Spinal cord (tissue), 10 donors: ENCODE data around the gene ACACA. TPM values are rescaled to one million over a fixed set of nuclear protein-coding genes. Genes with fewer than 3 reads are reported as not detected.

Experiments used
- DNase-seq, 6 donors: peaks; one replicate each; pipeline versions ENCODE4 v3.0.0 to v3.0.0-alpha.2; 2013 to 2015; ENCODE audit warnings: low spot score in 6 of 6, low read depth in 4 of 6
- H3K27ac ChIP-seq: one replicate; pipeline ENCODE4 v1.5.1; 2013; ENCODE audit warnings: low read depth, low read length, control low read depth
- H3K27me3 ChIP-seq: one replicate; pipeline ENCODE4 v1.6.1; 2013; ENCODE audit warnings: low read length; ENCODE audit not compliant: control insufficient read depth, insufficient read depth
- H3K36me3 ChIP-seq: one replicate; pipeline ENCODE4 v1.6.1; 2013; ENCODE audit warnings: low read length; ENCODE audit not compliant: control insufficient read depth, insufficient read depth
- H3K4me1 ChIP-seq: one replicate; pipeline ENCODE4 v1.6.1; 2013; ENCODE audit warnings: low read length; ENCODE audit not compliant: control insufficient read depth, insufficient read depth
- H3K4me3 ChIP-seq: one replicate; pipeline ENCODE4 v1.5.1; 2013; ENCODE audit warnings: low read depth, low read length, control low read depth
- H3K9me3 ChIP-seq: one replicate; pipeline ENCODE4 v1.6.1; 2013; ENCODE audit warnings: low read length; ENCODE audit not compliant: control insufficient read depth, insufficient read depth
- WGBS: methylation state at CpG from one replicate; pipeline ENCODE4 v1.1.5; 2013; ENCODE audit warnings: missing lambda C conversion rate; ENCODE audit not compliant: insufficient coverage; 5-methylcytosine and 5-hydroxymethylcytosine counted together
- polyA plus RNA-seq, 2 donors: library from polyadenylated mRNA; unstranded; fragments of 120-200 nt; gene quantifications; one replicate each; pipeline ENCODE4 v1.2.1, GENCODE V29; 2013; ENCODE audit not compliant: insufficient read length in 2 of 2
- total RNA-seq, 2 donors: library from RNA; depleted of rRNA in 1 of 2; stranded (reverse); fragments of 120-200 nt in 1 of 2; fragments of >200 nt in 1 of 2; gene quantifications; one replicate each; pipeline versions ENCODE4 v1.2.3 to v1.2.4, GENCODE V29; 2013 to 2014
- donor health status: healthy.

ACACA gene
- total and polyA plus RNA-seq, 4 donors: 62.3 to 94.4 (median 80.5) TPM

DNA sequence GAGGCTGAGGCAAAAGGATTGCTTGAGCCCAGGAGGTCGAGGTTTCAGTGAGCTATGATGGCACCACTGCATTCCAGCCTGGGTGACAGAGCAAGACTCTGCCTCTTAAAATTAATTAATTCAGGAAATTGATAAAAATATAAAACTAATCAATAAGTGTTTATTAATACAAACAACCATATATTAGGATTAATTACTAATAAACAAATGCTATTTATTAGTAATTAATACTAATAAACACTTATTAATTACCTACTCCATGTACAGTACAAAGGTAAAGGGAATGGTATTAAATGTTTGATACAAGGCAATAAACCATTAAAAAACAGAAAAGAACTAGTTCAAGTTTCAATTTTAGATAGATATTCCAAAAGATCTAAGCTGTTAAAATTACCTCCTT, 150.0 kb downstream of the ACACA start:
- H3K27me3 ChIP-seq: no peaks in the 10 kb centered on the region
- no peak for DNase-seq
- 100% methylated on average over 1 of the region's 1 CpG for WGBS
- no peak overlapping the region for H3K4me3 ChIP-seq
- H3K4me1 ChIP-seq: no peaks in the 10 kb centered on the region
- H3K9me3 ChIP-seq: no peaks in the 10 kb centered on the region
- H3K36me3 ChIP-seq: peaks cover 5% of the 10 kb centered on the region
- H3K27ac ChIP-seq: no peak overlapping the region

DNA sequence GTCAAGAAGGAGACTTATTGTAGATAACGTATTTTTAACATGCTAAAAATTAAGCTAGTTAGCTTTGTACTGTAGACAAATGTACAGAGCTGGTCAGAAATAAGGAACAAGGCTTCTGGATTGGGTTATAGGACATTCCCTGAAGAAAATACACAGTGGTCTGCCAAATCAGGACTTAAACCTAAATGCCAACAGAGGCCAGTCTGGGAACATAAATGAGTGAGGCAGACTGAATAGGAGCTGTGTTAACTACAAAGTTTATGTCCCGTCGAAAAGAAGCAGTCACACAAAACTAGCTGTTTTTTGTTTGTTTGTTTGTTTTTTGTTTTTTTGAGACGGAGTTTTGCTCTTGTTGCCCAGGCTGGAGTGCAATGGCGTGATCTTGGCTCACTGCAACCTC, 151.2 kb downstream of the ACACA start:
- peak in 2 of 6 donors; percentile 21 to 24 for DNase-seq
- H3K9me3 ChIP-seq: no peaks in the 10 kb centered on the region
- H3K27ac ChIP-seq: no peak overlapping the region
- H3K4me1 ChIP-seq: no peaks in the 10 kb centered on the region
- WGBS: 40% methylated on average over 5 of the region's 5 CpGs
- no peak overlapping the region for H3K4me3 ChIP-seq
- peaks cover 12% of the 10 kb centered on the region for H3K36me3 ChIP-seq
- H3K27me3 ChIP-seq: no peaks in the 10 kb centered on the region

DNA sequence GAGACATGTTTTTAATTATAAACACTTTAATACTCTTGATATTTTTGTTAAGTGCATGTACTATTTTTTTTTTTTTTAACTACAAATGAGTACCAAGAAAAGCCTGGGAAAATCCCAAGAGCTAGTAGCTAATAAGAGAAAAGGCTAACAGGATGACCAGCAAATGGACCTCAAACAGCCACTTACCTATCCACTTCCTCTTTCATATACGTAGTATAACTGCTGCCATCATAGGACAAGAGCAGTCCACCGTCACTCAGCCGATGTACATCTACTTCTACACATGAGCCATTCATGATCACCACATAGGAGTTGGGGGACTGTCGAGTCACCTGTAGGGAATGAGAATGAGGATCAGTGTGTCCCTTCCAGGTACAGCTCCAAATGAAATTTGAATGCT, 158.8 kb downstream of the ACACA start:
- no peak overlapping the region for H3K27ac ChIP-seq
- peaks cover 30% of the 10 kb centered on the region for H3K36me3 ChIP-seq
- H3K4me3 ChIP-seq: no peak overlapping the region
- no peaks in the 10 kb centered on the region for H3K27me3 ChIP-seq
- DNase-seq: no peak
- 80% methylated on average over 1 of the region's 4 CpGs for WGBS
- no peaks in the 10 kb centered on the region for H3K4me1 ChIP-seq
- no peaks in the 10 kb centered on the region for H3K9me3 ChIP-seq

DNA sequence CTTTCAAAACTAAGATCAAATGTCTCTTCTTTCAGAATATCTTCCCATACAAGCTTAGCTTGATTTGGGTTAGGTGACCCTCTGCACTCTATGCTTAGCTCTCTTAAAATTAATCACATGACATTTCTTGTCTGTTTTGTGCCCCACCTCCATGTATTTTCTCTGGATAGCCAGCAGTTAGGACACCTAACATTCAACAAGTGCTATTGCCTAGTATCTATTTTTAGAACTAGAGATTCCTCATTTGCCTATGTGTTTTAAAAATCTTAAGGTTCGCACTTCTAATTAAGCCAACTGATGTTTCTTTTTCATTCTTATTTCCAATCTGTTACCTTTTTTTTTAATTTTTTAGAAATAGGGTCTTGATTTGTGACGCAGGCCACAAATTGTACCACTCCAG, 160.6 kb downstream of the ACACA start:
- Histone ChIP-seq H3K4me3 (no peak overlapping the region), H3K4me1 (no peaks in the 10 kb centered on the region), H3K9me3 (no peaks in the 10 kb centered on the region), H3K27me3 (no peaks in the 10 kb centered on the region), H3K36me3 (peaks cover 35% of the 10 kb centered on the region), H3K27ac (no peak overlapping the region)
- WGBS: 90% methylated on average over 1 of the region's 2 CpGs
- DNase-seq: no peak

DNA sequence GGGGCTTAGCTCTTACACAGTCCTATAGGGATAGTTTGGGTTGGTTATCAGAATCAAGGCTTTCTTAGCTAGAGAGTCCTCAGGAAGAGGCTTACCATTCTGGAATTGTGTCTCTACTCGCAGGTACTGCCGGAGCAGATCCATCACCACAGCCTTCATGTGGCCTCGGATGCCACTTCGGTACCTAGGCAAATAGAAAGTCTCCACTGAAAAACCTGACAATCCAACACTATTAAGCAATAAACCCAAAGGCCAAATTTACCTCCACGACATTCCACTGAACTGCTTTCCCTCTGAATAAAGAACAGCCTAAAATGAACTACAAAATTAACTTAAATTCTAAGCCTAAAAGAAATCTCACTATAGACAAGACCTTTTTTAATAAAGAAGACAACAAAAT, 166.3 kb downstream of the ACACA start:
- no peak for DNase-seq

DNA sequence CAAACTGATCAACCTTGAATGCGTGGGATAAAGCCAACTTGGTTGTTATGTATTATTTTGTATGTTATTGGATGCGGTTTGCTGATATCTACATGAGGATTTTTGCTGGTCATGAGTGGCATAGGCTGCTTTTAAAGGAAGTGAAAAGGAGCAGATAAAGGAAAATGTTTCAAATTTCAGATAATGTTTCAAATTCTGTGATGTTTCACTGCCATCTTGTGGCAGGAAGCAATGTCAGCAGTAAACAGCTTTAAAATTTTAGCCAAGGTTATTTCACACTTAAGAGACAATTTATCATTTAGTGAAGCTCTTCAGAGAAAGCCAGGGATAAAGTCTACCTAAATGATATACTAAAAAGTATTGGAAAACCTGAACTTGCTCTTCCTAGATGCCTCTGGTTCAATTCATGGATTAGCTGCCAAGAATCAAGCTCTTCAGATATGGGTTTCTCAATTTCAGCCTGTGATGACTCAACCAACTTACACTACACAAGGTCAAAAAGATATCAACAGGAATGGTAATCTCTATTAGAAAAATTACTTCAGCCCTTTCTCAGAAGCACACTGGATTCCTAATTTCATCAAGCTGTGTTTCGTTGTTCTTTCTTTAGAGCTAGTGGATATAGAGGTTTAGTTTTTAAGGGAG, 166.8 kb downstream of the ACACA start:
- Histone ChIP-seq H3K36me3 (peaks cover 28% of the 10 kb centered on the region), H3K27ac (no peak overlapping the region), H3K27me3 (no peaks in the 10 kb centered on the region), H3K4me3 (no peak overlapping the region), H3K4me1 (no peaks in the 10 kb centered on the region), H3K9me3 (no peaks in the 10 kb centered on the region)
- WGBS: 100% methylated on average over 1 of the region's 3 CpGs
- DNase-seq: peak in 3 of 6 donors; percentile 39 to 87 (median 59)

More for the DNA sequence above, 166.3 kb downstream of the ACACA start:
- 98% methylated on average over 4 of the region's 5 CpGs for WGBS
- H3K4me1 ChIP-seq: no peaks in the 10 kb centered on the region
- H3K36me3 ChIP-seq: peaks cover 30% of the 10 kb centered on the region
- H3K9me3 ChIP-seq: no peaks in the 10 kb centered on the region
- no peak overlapping the region for H3K27ac ChIP-seq
- no peak overlapping the region for H3K4me3 ChIP-seq
- H3K27me3 ChIP-seq: no peaks in the 10 kb centered on the region

DNA sequence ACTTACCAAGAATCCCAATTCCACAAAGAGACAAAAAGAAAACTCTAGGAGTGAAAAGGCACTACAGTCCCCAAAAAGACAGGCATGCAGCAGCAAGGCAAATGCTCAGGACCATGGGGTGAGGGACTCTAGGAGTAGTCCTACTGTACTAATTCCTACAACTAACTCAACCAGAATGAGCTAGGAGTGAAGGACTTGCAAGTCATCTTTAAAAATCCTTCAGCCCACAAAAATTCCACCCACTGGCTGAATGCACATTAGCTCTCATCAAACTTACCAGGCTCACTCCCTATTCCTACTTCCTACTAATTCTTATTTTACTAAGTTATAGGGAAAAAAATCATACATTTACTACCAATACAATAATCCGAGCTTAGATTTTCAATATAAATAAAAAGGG, 172.5 kb downstream of the ACACA start:
- Histone ChIP-seq H3K4me3 (no peak overlapping the region), H3K36me3 (peaks cover 13% of the 10 kb centered on the region), H3K27ac (no peak overlapping the region), H3K27me3 (no peaks in the 10 kb centered on the region), H3K4me1 (peaks cover 4% of the 10 kb centered on the region), H3K9me3 (no peaks in the 10 kb centered on the region)
- DNase-seq: no peak
- no CpG with 5 or more reads among the region's 1 CpG for WGBS

DNA sequence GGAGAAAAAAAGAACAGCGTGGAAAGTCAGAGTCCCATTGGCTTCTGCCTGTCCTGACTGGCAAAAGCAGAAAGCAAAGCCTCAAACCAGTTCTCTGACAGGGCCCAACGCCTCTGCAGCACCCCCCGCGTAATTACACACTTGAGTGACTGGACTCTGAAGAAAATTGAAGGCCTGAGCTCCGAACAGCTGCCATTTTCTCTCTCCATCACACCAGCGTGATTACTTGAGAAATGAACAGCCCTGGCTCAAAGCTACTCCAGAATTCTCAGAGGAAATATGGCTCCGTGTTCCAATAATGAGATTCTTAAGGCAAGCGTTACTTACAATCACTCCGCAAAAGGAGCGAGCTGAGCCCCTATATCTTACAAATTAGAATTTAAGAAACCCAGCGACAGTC, 173.6 kb downstream of the ACACA start:
- H3K4me3 ChIP-seq: no peak overlapping the region
- peak in 3 of 6 donors; percentile 22 to 91 (median 26) for DNase-seq
- H3K27ac ChIP-seq: no peak overlapping the region
- H3K4me1 ChIP-seq: peaks cover 4% of the 10 kb centered on the region
- WGBS: 69% methylated on average over 6 of the region's 11 CpGs
- no peaks in the 10 kb centered on the region for H3K9me3 ChIP-seq
- no peaks in the 10 kb centered on the region for H3K27me3 ChIP-seq
- H3K36me3 ChIP-seq: peaks cover 12% of the 10 kb centered on the region

DNA sequence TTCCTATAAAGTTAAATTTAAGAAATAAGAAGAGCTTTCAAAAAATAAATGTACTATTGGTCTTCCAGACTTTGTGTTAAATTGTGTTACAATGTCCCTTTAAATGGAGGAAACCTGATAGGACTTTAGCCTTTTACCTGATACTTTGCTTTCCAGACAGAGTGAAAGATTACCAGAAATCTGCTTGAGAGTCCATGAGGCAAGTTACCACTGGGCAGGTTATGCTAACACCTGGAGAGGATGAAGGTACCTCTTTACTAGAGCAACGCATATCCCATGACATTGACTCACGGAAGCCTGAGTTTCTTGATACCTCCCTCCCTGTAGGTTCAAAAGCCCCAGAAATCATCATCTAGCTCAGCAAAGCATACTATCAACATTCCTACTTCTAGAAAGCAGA, 174.7 kb downstream of the ACACA start:
- Histone ChIP-seq H3K4me1 (peaks cover 4% of the 10 kb centered on the region), H3K4me3 (no peak overlapping the region), H3K27ac (no peak overlapping the region), H3K36me3 (peaks cover 7% of the 10 kb centered on the region), H3K9me3 (no peaks in the 10 kb centered on the region), H3K27me3 (no peaks in the 10 kb centered on the region)
- WGBS: 88% methylated on average over 2 of the region's 2 CpGs
- no peak for DNase-seq

DNA sequence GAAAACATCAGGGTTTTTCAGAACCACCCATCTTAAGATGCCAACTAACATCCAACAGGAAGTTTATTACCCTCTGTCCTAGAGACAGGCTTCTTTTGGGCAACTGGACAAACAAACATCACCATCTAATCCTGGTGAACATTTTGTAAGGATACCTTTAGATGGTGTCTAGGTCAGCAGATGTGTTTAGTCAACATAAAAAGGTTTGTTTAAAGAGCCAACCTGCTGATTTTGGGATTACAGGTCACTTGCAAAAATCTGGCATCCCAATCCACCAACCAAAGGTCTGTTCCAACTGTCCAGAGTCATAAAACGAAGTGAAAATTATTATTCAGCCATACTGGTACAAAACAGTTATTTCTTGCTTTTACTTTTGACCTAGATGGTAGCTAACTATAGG, 176.0 kb downstream of the ACACA start:
- H3K27me3 ChIP-seq: no peaks in the 10 kb centered on the region
- peaks cover 4% of the 10 kb centered on the region for H3K4me1 ChIP-seq
- WGBS: no CpG with 5 or more reads among the region's 1 CpG
- no peak for DNase-seq
- H3K9me3 ChIP-seq: no peaks in the 10 kb centered on the region
- peaks cover 9% of the 10 kb centered on the region for H3K36me3 ChIP-seq
- H3K27ac ChIP-seq: no peak overlapping the region
- no peak overlapping the region for H3K4me3 ChIP-seq
